K562 (cell line): Measurements from ENCODE around the gene ST8SIA4. TPM values are rescaled to one million over a fixed set of nuclear protein-coding genes. Genes with fewer than 3 reads are reported as not detected.

Source experiments
- ATAC-seq: fragments of 200-7000 bp; cut with Tn5 transposase; 3 replicates; pipeline ENCODE4 v1.9.1; 2020; ENCODE audit warnings: moderate library complexity
- BruUV-seq: library from RNA; stranded (reverse); fragments of 400-500 nt; replicated peaks from 2 replicates; lab custom pipeline; 2021; lab: Mats Ljungman, UMichigan
- CTCF ChIA-PET: fragments of 300-600 bp; formaldehyde crosslinking; extraction: SDS; loops from one replicate; lab custom pipeline; 2021; ENCODE audit warnings: low intra/inter-chr PET ratio; lab: Yijun Ruan, JAX
- POLR2A ChIA-PET: fragments of 300-600, 350-650 bp; sonication (Branson Sonifier 250); formaldehyde crosslinking; extraction: SDS; loops from one replicate; lab custom pipeline; 2021; ENCODE audit warnings: antibody characterized with exemption, inconsistent platforms; lab: Yijun Ruan, JAX
- DNase-seq, 4 experiments: peaks; one replicate each; pipeline versions ENCODE4 v3.0.0 to v3.0.0-alpha.2; 2011 to 2018; ENCODE audit warnings: low spot score in 3 of 4, mixed read lengths in 3 of 4; ENCODE audit errors: extremely low read depth in 1 of 4
- FAIRE-seq: peaks from 2 replicates; lab custom pipeline; 2011; peaks lifted over from hg19 to GRCh38; lab: Jason Lieb, UNC
- H2AFZ ChIP-seq: 2 replicates; pipeline ENCODE4 v1.6.0; 2011; ENCODE audit warnings: low read depth, low read length, control low read depth, inconsistent platforms
- H3K27ac ChIP-seq: fragments of 200-600 bp; 3 replicates; pipeline ENCODE4 v1.8.0; 2011; ENCODE audit warnings: low read depth, mild to moderate bottlenecking, control low read depth, inconsistent platforms, low read length, moderate library complexity, mixed read lengths; ENCODE audit errors: extremely low read depth
- H3K27me3 ChIP-seq, 2 experiments: fragments of 300-600 bp in 1 of 2; 2 replicates in 1 of 2; 3 replicates in 1 of 2; pipeline versions ENCODE4 v1.6.0 to v1.8.0; 2011; ENCODE audit warnings: inconsistent platforms in 2 of 2, low read length in 2 of 2, mild to moderate bottlenecking in 1 of 2, mixed read lengths in 1 of 2, moderate library complexity in 1 of 2; ENCODE audit not compliant: control insufficient read depth in 2 of 2, insufficient read depth in 2 of 2
- H3K36me3 ChIP-seq: fragments of 300-600 bp; 3 replicates; pipeline ENCODE4 v1.8.0; 2011; ENCODE audit warnings: mild to moderate bottlenecking, low read length, inconsistent platforms; ENCODE audit not compliant: control insufficient read depth, insufficient read depth
- H3K4me1 ChIP-seq, 2 experiments: fragments of 200-600 bp in 1 of 2; replicated peaks in 1 of 2; 2 replicates in 1 of 2; 3 replicates in 1 of 2; pipeline versions ENCODE4 v1.5.1 to v1.8.0; 2011; ENCODE audit warnings: inconsistent platforms in 2 of 2, low read length in 2 of 2, mild to moderate bottlenecking in 1 of 2, mixed read lengths in 1 of 2, moderate library complexity in 1 of 2; ENCODE audit not compliant: control insufficient read depth in 2 of 2, insufficient read depth in 2 of 2
- H3K4me2 ChIP-seq: 2 replicates; pipeline ENCODE4 v1.6.1; 2011; ENCODE audit warnings: low read length, control low read depth, inconsistent platforms, mixed read lengths; ENCODE audit not compliant: insufficient read depth
- H3K4me3 ChIP-seq: fragments of 200-600 bp; sonication (generic), shearing (Covaris generic); 2 replicates; pipeline ENCODE4 v1.5.1; 2016; ENCODE audit warnings: control low read depth, inconsistent platforms
- H3K79me2 ChIP-seq: fragments of 200-600 bp; 3 replicates; pipeline ENCODE4 v1.8.0; 2011; ENCODE audit warnings: low read length, inconsistent platforms; ENCODE audit not compliant: control insufficient read depth, insufficient read depth
- H3K9ac ChIP-seq, 2 experiments: 2 replicates each; pipeline versions ENCODE4 v1.6.0 to v1.6.1; 2011; ENCODE audit warnings: low read depth in 2 of 2, low read length in 2 of 2, control low read depth in 1 of 2, inconsistent platforms in 1 of 2, mild to moderate bottlenecking in 1 of 2, mixed read lengths in 1 of 2; ENCODE audit not compliant: insufficient read depth in 1 of 2
- H3K9me1 ChIP-seq: one replicate; pipeline ENCODE4 v1.6.0; 2011; ENCODE audit warnings: inconsistent platforms, mild to moderate bottlenecking, low read length, moderate library complexity; ENCODE audit not compliant: control insufficient read depth, insufficient read depth
- H3K9me3 ChIP-seq: replicated peaks from 2 replicates; pipeline ENCODE4 v1.5.1; 2011; ENCODE audit warnings: low read depth, low read length, inconsistent platforms; ENCODE audit not compliant: control insufficient read depth, insufficient read depth
- H4K20me1 ChIP-seq: replicated peaks from 2 replicates; pipeline ENCODE4 v1.6.1; 2011; ENCODE audit warnings: low read length, inconsistent platforms, mixed read lengths; ENCODE audit not compliant: control insufficient read depth, insufficient read depth
- CC2D1A ChIP-seq: fragments of 450-650 bp; IDR thresholded peaks from 2 replicates; pipeline ENCODE4 v1.6.1; 2017; ENCODE audit warnings: mild to moderate bottlenecking
- CCNT2 ChIP-seq: IDR thresholded peaks from 2 replicates; pipeline ENCODE4 v1.6.1; 2011; ENCODE audit warnings: borderline replicate concordance, low read depth, mild to moderate bottlenecking, moderate library complexity, mixed read lengths, low read length; ENCODE audit not compliant: insufficient read length; ENCODE audit errors: extremely low read depth
- CEBPB ChIP-seq: fragments of 450-650 bp; IDR thresholded peaks from 2 replicates; pipeline ENCODE4 v1.6.1; 2016; ENCODE audit warnings: missing genetic modification characterization, missing compliant biosample characterization
- CEBPG ChIP-seq, 3 experiments: fragments of 200-800 bp in 1 of 3; sonication (Bioruptor generic) in 1 of 3; sonication (generic) in 1 of 3; formaldehyde crosslinking in 1 of 3; IDR thresholded peaks in 2 of 3; conservative IDR thresholded peaks in 1 of 3; 2 replicates each; pipeline versions ENCODE4 v1.6.1 to v1.8.0; 2016 to 2022; ENCODE audit warnings: missing compliant biosample characterization in 2 of 3, missing genetic modification characterization in 2 of 3, mild to moderate bottlenecking in 1 of 3, missing genetic modification reagents in 1 of 3
- GABPA ChIP-seq: fragments of 200-800 bp; sonication (Bioruptor generic); conservative IDR thresholded peaks from 2 replicates; pipeline ENCODE4 v1.6.1; 2016; ENCODE audit warnings: low read depth, missing genetic modification characterization, missing compliant biosample characterization
- RFX5 ChIP-seq: IDR thresholded peaks from 2 replicates; pipeline ENCODE4 v1.6.1; 2011; ENCODE audit warnings: low read depth, mild to moderate bottlenecking, improper control_type of control experiment, low read length
- SIX5 ChIP-seq, 2 experiments: IDR thresholded peaks; 2 replicates each; pipeline ENCODE4 v1.6.1; 2011; ENCODE audit warnings: low read length in 2 of 2, borderline replicate concordance in 1 of 2, low read depth in 1 of 2, mild to moderate bottlenecking in 1 of 2, moderate library complexity in 1 of 2; ENCODE audit not compliant: insufficient read depth in 1 of 2
- SP1 ChIP-seq: sonication (generic); formaldehyde crosslinking; IDR thresholded peaks from 2 replicates; pipeline ENCODE4 v1.8.1; 2022; ENCODE audit warnings: mild to moderate bottlenecking, missing genetic modification reagents
- SREBF1 ChIP-seq: fragments of 150-350 bp; IDR thresholded peaks from 2 replicates; pipeline ENCODE4 v1.6.1; 2014; ENCODE audit warnings: antibody characterized with exemption, low read depth, low read length, borderline replicate concordance
- U2AF1 ChIP-seq: fragments of 200-400 bp; formaldehyde crosslinking; optimal IDR thresholded peaks from 2 replicates; pipeline ENCODE3; 2017; ENCODE audit warnings: mild to moderate bottlenecking, low read depth, low read length, moderate library complexity
- ZEB2 ChIP-seq: fragments of 450-650 bp; IDR thresholded peaks from 2 replicates; pipeline ENCODE4 v1.6.1; 2016
- ZFX ChIP-seq: sonication (generic); formaldehyde crosslinking; IDR thresholded peaks from 2 replicates; pipeline ENCODE4 v1.8.0; 2022; ENCODE audit warnings: mild to moderate bottlenecking, missing genetic modification reagents, moderate library complexity
- ZNF239 ChIP-seq: fragments of 250-450 bp; sonication (Bioruptor Pico); IDR thresholded peaks from 2 replicates; pipeline ENCODE4 v1.4.0; 2020; ENCODE audit warnings: mild to moderate bottlenecking
- ZNF311 ChIP-seq: fragments of 250-450 bp; sonication (Bioruptor Pico); IDR thresholded peaks from 2 replicates; pipeline ENCODE4 v1.4.0; 2020; ENCODE audit warnings: mild to moderate bottlenecking, moderate library complexity
- ZNF347 ChIP-seq: fragments of 450-650 bp; formaldehyde crosslinking; IDR thresholded peaks from 2 replicates; pipeline ENCODE4 v1.4.0; 2020; ENCODE audit warnings: low read depth, mild to moderate bottlenecking, moderate library complexity
- ZNF76 ChIP-seq: fragments of 250-450 bp; sonication (Bioruptor Pico); IDR thresholded peaks from 2 replicates; pipeline ENCODE4 v1.4.0; 2020; ENCODE audit warnings: mild to moderate bottlenecking, moderate library complexity, borderline replicate concordance
- WGBS: fragments of 100-300 bp; shearing (Covaris generic); methylation state at CpG from one replicate; pipeline ENCODE4 v1.1.6; 2016; ENCODE audit warnings: low coverage, mixed read lengths; ENCODE audit not compliant: insufficient coverage; ENCODE audit errors: missing lambda C conversion rate; 5-methylcytosine and 5-hydroxymethylcytosine counted together
- in situ Hi-C: fragments of 300-500 bp; cut with MboI; formaldehyde crosslinking; loops from 4 replicates; pipeline ENCODE4 v1.15.0; 2018; ENCODE audit warnings: inconsistent platforms, mixed read lengths
- intact Hi-C: fragments of 100-400 bp; cut with micrococcal nuclease; formaldehyde crosslinking; loops from 2 replicates; pipeline ENCODE4 v1.14.2; 2022
- polyA plus RNA-seq, 8 experiments: library from polyadenylated mRNA; depleted of rRNA in 4 of 8; stranded (reverse) in 5 of 8; unstranded in 3 of 8; fragments of >200 nt; fragmentation: Nextera tagmentation in 2 of 8; fragmentation: Illumina TruSeq in 1 of 8; extraction: Ambion mirVana in 2 of 8; extraction: Trizol in 1 of 8; gene quantifications; 2 replicates each; pipeline versions ENCODE4 v1.2.1 to v1.2.3, GENCODE V29; 2011 to 2014; ENCODE audit warnings: inconsistent platforms in 1 of 8, missing spikeins in 1 of 8
- total RNA-seq, 7 experiments: library from RNA; depleted of rRNA in 6 of 7; stranded (reverse); fragments of >200 nt in 6 of 7; fragmentation: Illumina TruSeq in 2 of 7; extraction: Trizol in 2 of 7; gene quantifications; 2 replicates each; pipeline versions ENCODE4 v1.2.1 to v1.2.3, GENCODE V29; 2011 to 2021; ENCODE audit warnings: low replicate concordance in 1 of 7
- TF ChIP-seq, protein P1 (sequence below): fragments of 450-650 bp; formaldehyde crosslinking; IDR thresholded peaks from 2 replicates; pipeline ENCODE4 v1.4.0; 2022; ENCODE audit warnings: missing genetic modification characterization
- TF ChIP-seq, protein P2 (sequence below): fragments of 250-450 bp; sonication (Bioruptor Pico); IDR thresholded peaks from 2 replicates; pipeline ENCODE4 v1.5.0; 2021; ENCODE audit warnings: mild to moderate bottlenecking, moderate library complexity

The ST8SIA4 gene
- total and polyA plus RNA-seq, 9 of the 15 experiments (the other 6 are each of a cell fraction or from before 2014, with no cell fraction given), result 0.22 to 2.0 (median 0.54) TPM

- no peaks in the 10 kb centered on the region for H3K27me3 ChIP-seq
- H3K79me2 ChIP-seq, result no peaks in the 10 kb centered on the region
- no peak for ATAC-seq
- H3K36me3 ChIP-seq, result no peaks in the 10 kb centered on the region
- no TSS peak for BruUV-seq
- POLR2A ChIA-PET, result no interaction called here
- no peaks in the 10 kb centered on the region for H3K9me1 ChIP-seq
- H3K27ac ChIP-seq, result no peak overlapping the region
- TF ChIP-seq ZFX (CRISPR knock-in tag) (no peak), U2AF1 (no peak), CEBPB (tag) (peak; percentile 80), ZNF311 (CRISPR knock-in tag) (no peak), ZNF347 (CRISPR knock-in tag) (no peak), ZEB2 (no peak), GABPA (no peak), RFX5 (no peak), CCNT2 (no peak), ZNF239 (CRISPR knock-in tag) (no peak), ZNF76 (CRISPR knock-in tag) (no peak), SIX5 (IDR thresholded peaks at IDR 0.05; ENCODE audit: borderline replicate concordance in 1 of 2, insufficient read depth in 1 of 2, low read depth in 1 of 2, low read length in 2 of 2) (no peak), SREBF1 (no peak), CEBPG (CRISPR knock-in tag; IDR thresholded peaks at IDR 0.05) (no peak), CEBPG (tag; conservative IDR thresholded peaks at IDR 0.05 in 1 of 2, IDR thresholded peaks at IDR 0.05 in 1 of 2) (peak in 1 of 2 experiments; percentile 86; a peak in 2 of 4 replicates), SP1 (CRISPR knock-in tag) (no peak), CC2D1A (no peak)
- TF ChIP-seq, protein P1, sequence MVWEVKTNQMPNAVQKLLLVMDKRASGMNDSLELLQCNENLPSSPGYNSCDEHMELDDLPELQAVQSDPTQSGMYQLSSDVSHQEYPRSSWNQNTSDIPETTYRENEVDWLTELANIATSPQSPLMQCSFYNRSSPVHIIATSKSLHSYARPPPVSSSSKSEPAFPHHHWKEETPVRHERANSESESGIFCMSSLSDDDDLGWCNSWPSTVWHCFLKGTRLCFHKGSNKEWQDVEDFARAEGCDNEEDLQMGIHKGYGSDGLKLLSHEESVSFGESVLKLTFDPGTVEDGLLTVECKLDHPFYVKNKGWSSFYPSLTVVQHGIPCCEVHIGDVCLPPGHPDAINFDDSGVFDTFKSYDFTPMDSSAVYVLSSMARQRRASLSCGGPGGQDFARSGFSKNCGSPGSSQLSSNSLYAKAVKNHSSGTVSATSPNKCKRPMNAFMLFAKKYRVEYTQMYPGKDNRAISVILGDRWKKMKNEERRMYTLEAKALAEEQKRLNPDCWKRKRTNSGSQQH (CRISPR knock-in tag), result no peak
- TF ChIP-seq, protein P2, sequence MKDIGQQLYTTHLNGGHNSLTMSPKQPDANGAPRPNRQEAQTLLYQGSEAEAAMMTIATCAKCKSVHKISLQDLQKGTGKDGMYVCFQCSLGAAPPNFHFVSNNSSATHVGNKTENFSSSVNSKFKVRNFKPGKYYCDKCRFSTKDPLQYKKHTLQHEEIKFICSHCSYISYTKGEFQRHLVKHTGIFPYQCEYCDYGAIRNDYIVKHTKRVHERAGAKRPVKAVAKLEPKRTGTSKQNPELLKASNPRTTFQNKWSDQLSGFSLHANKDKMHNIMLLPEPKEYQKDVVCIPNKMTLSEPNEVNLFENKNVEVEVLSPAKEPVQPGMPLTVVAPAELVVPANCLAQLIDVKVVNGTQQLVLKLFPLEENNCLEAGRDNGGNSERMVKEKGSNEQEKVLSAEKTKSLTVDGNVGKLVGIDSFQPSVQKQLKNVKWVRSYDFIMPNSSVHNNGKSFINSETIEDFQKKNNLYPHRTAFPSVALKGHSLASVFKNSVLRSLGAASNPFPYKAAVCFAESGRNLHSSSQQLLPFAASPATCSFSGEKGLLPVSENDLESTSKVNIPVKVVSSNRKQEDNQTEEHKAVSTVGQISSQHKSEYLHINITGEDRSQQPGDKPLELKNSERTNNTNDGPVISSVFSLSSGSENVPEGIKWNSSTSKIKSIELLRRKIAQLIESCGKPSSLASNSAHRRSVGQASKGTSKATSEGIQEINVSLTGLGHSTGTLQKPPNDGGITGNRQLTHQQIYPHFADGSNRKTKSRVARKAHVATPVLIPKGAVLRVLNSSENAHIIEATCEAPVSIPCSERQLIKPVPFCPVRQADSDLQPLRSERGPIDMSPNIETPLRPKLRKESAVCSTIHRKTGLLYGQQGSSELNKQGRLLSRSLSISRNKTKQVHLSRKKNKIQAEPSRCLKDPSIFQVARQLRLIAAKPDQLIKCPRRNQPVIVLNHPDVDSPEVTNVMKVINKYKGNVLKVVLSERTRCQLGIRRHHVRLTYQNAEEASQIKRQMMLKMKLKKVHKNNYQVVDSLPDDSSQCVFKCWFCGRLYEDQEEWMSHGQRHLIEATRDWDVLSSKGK (CRISPR knock-in tag), result no peak
- TF ChIP-seq, all 486 proteins: peak for 2
- Histone ChIP-seq H3K9ac (no peak overlapping the region), H3K9me3 (no peaks in the 10 kb centered on the region), H4K20me1 (no peaks in the 10 kb centered on the region), H3K4me1 (no peaks in the 10 kb centered on the region), H3K4me2 (no peak overlapping the region), H2AFZ (no peak overlapping the region), H3K4me3 (no peak overlapping the region)
- CTCF ChIA-PET, result no interaction called here
- 0% methylated on average over 1 of the region's 1 CpG for WGBS
- DNase-seq, result no peak
- in situ Hi-C loops (no loop called here), intact Hi-C loops (no loop called here)
- FAIRE-seq, result no peak
These were observed 140.1 kb downstream of the ST8SIA4 start for GRCh38 chr5:100762995-100763394.
